NOMO-1 treated with DMSO at 0.1 percent for 48 hours (cell line): ENCODE measurements around the gene IFI30.

Source experiments
- DNase-seq: peaks from one replicate; lab custom pipeline; 2025; ENCODE audit not compliant: unreplicated experiment; lab: John Stamatoyannopoulos, UW

IFI30 gene

DNA sequence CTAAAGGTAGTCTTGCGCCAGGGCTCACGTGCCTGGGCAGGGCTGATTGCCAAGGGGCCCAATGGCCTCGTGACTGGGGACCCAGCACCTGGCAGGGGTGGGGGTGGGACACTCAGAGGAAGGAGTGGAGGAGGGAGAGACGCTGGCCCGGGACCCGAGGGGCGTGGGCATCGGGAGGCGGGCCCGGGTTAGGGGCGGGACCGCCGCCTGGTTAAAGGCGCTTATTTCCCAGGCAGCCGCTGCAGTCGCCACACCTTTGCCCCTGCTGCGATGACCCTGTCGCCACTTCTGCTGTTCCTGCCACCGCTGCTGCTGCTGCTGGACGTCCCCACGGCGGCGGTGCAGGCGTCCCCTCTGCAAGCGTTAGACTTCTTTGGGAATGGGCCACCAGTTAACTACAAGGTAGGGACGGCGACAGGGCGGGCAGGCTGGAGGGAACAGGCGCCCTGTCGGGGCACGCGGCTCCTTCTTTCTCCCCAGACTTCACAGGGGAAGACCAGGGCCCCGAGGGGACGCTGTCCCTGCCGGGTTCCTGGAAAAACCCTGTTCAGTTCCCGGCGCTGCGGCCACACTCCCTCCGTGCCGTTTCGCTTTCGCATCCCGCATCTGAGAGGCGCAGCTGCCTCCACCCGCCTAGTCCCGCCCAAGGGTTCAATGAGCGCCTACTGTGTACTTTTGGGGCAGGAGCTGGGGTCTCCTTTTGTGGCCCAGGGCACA lies at the start of gene IFI30:
Gene IFI30 (plus strand): TSS at position 242 of the 717 bp plus-strand sequence. CDS start 29 bp downstream, at position 271.
- peak; percentile 66 for DNase-seq

DNA sequence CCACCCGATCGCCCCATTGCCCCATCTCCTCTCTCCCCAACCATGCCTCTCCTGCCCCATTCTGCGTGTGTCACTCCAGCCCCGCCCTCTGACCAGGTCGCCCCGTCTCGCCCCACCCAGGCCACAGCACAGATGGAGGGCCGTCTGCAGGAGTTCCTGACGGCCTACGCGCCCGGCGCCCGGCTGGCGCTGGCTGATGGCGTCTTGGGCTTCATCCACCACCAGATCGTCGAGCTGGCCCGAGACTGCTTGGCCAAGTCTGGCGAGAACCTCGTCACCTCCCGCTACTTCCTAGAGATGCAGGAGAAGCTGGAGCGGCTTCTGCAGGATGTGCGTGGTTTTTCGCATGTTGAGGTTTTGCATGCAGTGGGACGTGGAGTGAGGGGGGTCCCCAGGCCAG lies 49.8 kb upstream of the IFI30 start:
- no peak for DNase-seq

DNA sequence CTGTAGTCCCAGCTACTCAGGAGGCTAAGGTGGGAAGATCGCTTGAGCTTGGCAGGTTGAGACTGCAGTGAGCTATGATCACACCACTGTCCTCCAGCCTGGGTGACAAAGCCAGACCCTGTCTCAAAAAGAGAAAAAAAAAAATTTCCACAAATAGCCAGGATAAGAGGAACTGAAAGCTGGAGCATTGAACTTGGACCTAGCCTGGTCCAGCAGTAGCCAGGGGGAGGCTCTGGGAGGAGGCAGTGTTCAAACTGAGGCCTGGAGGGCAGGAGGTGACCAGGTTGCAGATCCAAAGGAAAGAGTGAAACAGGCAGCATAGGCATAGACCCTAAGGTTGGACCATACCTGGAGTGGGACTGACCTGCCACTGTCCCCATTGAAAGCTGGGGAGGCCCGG lies 47.5 kb upstream of the IFI30 start:
- no peak for DNase-seq

DNA sequence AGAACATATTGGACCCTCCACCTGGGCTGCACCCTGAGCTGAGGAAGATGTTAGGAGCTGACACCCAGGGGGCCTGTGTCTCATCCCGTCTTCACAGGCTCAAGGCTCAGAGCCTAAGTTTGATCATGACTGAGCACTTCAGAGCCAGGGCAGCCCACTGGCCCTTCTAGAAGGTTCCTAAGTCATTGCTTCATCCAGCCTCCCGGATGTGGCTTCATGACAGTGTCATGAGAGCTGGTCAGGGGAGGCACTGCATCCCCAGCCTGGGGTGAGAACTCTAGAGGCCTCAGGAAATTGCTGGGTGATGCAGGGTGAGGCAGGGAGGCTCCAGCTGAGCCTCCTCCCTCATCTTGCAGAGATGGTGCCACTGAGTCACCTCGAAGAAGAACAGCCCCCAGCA lies 45.6 kb upstream of the IFI30 start:
- DNase-seq, result peak; percentile 61

DNA sequence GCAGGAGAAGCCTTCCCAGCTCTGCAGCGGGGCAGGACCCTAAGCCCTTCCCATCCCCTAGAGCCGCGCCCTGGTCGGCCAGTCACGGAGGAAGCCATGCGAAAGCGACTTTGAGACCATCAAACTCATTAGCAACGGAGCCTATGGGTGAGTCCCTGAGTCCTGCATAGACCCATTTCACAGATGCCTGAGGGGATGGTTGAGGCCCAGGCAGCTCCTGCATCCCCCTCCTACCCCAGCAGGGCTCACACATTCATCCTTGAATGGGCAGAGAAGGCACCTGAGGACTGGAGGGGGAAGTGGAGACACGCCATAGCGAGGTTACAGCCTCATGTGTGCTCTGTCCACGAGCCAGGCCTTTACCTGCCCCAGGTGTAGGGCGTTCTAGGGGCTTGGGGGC lies 44.8 kb upstream of the IFI30 start:
- DNase-seq, result no peak

DNA sequence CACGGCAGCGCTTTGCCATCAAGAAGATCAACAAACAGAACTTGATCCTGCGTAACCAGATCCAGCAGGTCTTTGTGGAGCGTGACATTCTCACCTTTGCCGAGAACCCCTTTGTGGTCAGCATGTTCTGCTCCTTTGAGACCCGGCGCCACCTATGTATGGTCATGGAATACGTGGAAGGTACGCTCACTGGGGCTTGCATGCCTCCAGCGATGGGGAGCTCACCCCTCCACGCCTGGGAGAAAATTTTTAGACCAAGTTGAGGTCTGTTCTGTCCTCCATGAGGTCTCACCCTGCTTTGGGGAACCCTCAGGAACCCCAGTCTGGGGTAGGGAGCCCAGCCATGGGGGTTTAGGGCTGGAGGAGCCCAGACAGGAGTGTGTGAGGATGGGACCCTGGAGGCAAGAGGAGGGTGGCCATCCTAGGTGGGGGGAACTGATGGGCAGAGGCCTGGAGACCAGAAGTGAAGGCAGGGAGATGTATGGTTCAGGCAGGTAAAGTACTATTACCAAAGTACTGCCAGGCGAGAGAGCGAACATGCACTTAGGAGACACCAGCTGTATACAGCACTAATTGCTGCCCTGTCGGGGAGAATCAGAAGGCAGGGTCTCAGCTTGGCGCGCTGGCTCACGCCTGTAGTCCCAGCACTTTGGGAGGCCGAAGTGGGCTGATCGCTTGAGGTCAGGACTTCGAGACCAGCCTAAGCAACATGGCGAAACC lies 42.9 kb upstream of the IFI30 start:
- DNase-seq, result no peak

DNA sequence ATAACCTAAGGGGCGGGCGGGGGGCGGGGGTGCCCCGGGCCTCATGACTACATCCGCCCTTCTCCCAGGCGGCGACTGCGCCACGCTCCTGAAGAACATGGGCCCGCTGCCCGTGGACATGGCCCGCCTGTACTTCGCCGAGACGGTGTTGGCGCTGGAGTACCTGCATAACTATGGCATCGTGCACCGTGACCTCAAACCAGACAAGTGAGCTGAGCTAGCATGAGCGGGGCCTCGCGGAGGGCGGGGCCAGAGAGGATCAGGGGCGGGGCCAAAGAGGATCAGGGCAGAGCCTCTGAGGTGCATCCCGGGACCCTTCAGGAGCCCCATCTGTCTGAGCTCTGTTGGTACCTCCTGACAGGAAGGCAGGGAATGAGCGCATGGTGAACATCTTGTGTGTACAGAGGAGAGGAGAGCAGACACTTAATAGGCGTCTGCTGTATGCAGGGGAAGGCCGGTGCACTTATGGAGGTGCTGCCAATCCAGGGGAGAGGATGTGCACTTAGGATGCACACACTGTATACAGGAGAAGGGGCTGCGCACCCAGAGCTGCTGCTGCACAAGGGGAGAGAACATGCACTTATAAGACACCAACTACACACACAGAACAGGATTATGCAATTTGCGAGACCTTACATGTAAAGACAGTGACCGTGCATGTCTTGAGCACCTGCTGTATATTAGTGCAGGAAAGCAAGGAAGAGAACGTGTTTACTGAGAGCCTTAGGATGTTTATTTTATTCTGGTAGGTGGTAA lies 41.6 kb upstream of the IFI30 start:
- no peak for DNase-seq

DNA sequence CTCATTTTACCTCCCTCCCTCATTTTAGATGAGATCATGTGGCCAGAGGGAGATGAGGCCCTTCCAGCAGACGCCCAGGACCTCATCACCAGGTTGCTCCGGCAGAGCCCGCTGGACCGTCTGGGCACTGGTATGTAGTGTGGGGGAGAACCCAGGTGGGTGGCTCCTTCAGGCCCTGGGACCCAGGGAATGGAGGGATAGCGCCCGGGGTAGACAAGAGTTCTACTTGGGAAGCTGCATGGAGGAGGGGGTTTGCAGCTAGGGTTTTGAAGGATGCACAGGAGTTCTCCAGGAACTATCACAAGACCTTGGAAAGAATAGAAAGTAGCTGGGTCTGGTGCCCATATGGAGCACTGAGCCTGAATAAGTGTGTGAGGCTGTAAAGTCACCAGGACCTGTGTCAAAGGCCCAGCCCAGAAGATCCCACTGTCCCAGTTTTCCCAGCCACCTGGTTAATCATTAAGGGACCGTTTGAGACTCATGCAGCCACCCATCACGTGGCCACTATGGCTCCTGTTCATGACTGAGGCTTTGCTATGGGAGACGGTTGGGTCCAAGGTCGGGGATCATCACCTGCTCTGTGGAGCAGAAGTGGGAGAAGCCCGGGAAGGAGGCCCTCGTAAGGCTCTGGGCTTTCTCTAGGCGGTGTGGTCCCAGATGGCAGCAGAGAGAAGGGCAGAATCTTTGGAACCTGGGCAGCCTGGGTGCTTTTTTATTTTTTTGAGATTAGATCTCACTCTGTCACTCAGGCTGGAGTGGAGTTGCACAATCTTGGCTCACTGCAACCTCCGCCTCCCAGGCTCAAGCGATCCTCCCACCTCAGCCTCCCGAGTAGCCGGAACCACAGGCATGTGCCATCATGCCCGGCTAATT lies 37.7 kb upstream of the IFI30 start:
- no peak for DNase-seq

DNA sequence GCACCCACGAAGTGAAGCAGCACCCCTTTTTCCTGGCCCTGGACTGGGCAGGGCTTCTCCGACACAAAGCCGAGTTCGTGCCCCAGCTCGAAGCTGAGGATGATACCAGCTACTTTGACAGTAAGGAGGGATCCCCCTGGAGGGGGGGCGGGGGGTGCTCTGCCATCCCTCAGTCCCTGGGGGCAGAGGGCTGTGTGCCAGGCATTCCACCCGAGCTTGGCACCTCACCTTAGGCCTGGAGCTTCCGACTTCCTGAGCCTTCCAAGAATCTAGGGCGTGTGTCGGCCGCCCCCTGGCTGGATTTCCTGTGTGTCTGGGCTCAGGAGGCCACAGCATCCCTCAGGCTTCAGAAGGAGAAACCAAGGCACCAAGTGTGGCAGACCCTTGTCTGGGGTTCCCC lies 36.4 kb upstream of the IFI30 start:
- no peak for DNase-seq

DNA sequence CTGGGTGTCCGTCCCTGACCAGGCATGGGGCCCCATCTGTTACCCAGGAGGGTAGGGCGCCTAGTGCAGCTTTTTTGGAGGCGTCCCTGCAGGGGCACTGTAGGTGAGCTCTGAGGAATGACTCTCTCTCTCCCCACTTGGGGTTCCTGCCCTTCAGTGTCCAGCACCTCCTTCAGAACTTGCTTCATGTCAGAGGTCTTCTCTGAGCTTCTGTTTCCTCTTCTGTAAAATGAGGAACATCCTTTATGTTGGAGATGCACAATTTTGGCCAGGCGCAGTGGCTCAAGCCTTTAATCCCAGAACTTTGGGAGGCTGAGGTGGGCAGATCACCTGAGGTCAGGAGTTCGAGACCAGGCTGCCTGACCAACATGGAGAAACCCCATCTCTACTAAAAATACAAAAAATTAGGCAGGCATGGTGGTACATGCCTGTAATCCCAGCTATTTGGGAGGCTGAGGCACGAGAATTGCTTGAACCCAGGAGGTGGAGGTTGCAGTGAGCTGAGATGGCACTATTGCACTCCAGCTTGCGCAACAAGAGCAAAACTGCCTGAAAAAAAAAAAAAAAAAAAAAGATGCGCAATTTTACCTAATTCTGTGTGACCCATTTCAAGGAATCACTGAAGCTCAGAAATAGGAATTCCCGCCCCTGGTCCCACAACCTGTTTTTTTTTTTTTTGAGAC lies 35.8 kb upstream of the IFI30 start:
- DNase-seq, result no peak

DNA sequence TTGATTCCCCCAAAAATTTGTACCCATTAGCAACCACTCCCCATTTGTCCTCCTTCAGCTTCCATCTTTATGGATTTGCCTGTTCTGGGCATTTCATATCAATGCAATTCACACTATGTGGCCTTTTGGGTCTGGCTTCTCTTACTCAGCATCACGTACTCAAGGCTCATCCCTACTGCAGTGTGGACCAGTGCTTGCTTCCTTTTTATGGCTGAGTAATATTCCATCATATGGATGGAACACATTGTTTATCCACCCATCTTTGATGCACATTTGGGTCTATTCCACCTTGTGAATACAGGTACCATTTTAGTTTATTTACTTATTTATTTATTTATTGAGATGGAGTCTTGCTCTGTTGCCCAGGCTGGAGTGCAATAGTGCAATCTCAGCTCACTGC lies 33.1 kb upstream of the IFI30 start:
- DNase-seq, result no peak

DNA sequence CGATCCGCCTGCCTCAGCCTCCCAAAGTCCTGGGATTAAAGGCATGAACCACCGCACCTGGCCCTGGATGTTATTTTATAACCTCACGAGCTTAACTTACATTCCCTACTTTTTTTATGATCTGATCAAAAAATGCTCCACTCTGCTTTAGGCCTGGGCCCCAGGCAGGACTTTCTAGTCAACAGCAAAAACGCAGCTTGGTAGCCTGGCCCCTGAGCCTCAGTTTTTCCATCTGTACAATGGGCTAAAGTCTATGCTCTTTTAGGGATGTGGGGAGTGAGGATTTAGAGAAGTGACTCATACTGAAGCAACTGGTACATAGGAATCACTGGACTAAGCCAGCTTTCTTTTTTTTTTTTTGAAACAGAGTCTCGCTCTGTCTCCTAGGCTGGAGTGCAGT lies 32.6 kb upstream of the IFI30 start:
- no peak for DNase-seq

DNA sequence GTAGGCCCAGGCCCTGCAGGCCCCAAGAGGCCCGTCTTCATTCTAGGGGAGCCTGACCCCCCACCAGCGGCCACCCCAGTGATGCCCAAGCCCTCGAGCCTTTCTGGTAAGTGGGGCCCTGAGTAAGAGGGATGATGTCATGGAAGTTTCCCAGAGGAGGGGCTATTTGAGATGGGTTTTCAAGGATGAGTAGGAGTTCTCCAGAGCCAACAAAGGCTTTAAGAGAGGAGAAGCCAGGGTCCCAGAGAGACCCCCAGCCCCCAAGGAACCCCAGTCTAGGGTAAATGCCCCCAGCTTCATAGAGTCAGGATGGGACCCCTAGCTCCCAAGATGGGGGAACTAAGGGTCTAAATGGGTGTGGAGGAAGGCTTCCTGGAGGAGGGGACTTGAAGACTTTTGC lies 29.7 kb upstream of the IFI30 start:
- no peak for DNase-seq

DNA sequence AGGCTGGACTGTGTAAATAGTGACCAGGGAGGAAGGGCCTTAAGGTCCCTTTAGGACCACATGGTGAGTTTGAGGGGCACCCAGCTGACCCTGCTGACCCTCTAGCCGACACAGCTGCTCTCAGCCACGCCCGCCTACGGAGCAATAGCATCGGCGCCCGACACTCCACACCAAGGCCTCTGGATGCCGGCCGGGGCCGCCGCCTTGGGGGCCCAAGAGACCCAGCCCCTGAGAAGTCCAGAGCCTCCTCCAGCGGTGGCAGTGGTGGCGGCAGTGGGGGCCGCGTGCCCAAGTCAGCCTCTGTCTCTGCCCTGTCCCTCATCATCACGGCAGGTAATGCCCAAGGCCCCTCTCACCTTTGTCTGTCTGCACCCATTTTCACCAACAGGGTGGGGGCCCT lies 29.3 kb upstream of the IFI30 start:
- no peak for DNase-seq

DNA sequence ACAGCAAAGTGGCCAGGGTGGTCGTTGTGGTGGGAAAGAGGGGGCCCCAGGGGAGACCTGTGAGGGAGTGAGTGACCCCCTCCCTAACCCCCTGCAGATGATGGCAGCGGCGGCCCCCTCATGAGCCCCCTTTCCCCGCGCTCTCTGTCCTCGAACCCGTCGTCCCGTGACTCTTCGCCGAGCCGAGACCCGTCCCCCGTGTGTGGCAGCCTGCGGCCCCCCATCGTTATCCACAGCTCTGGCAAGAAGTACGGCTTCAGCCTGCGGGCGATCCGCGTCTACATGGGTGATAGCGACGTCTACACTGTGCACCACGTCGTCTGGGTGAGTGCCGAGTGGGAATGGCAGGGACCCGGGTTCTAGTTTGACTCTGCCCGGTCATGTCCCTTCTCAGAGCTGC lies 28.7 kb upstream of the IFI30 start:
- DNase-seq, result no peak

DNA sequence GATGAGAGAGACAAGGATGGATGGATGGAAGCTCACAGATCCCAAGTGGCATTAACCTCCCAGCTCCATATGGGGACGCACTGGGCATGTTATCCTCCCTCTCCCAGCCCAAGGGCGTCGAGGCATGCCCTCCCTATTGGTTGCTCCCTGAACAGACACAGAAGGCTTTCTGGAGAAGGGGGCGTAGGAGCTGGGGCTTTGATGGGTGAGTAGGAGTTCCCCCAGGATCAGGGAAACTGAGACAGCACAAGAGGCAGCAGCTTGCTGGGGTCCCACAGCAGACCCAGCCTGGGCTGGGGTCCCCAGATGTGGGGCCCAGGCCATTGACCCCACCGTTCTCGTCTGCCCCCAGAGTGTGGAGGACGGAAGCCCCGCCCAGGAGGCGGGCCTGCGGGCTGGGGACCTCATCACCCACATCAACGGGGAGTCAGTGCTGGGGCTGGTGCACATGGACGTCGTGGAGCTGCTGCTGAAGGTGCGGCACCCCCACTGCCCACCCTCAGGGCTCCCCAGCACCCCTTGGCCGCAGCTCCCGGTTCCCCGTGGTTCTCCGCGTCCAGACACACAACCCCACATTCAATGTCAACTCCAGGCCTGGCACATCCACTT lies 28.1 kb upstream of the IFI30 start:
- no peak for DNase-seq

DNA sequence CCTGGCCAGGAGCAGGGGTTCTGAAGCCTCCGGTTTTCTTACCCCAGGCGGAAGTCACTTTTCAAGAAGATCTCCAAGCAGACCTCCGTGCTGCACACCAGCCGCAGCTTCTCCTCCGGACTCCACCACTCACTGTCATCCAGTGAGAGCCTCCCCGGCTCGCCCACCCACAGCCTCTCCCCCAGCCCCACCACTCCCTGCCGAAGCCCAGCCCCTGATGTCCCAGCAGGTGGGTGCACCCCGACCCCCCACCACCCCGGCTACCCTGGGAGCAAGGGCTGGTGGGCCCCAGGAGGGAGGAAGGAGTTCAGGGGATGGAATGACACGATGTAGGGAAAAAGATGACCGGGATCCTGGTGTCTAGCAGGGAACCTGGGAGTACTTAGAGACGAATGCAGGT lies 26.2 kb upstream of the IFI30 start:
- DNase-seq, result no peak

DNA sequence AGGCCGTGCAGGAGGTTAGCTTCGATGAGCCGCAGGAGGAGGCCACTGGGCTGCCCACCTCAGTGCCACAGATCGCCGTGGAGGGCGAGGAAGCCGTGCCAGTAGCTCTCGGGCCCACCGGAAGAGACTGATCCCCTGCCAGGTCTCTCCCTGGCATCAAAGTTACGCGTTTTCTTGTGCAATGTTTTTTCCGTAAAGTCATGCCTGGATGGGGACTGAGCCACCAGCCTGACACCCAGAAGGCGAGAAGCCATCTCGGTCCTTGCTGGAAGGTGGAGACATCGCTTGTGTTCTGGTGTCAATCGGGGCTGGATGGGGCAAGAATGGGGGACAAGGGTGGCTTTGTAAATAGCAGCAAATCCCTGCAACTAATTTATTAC lies 24.0 kb upstream of the IFI30 start:
- no peak for DNase-seq

DNA sequence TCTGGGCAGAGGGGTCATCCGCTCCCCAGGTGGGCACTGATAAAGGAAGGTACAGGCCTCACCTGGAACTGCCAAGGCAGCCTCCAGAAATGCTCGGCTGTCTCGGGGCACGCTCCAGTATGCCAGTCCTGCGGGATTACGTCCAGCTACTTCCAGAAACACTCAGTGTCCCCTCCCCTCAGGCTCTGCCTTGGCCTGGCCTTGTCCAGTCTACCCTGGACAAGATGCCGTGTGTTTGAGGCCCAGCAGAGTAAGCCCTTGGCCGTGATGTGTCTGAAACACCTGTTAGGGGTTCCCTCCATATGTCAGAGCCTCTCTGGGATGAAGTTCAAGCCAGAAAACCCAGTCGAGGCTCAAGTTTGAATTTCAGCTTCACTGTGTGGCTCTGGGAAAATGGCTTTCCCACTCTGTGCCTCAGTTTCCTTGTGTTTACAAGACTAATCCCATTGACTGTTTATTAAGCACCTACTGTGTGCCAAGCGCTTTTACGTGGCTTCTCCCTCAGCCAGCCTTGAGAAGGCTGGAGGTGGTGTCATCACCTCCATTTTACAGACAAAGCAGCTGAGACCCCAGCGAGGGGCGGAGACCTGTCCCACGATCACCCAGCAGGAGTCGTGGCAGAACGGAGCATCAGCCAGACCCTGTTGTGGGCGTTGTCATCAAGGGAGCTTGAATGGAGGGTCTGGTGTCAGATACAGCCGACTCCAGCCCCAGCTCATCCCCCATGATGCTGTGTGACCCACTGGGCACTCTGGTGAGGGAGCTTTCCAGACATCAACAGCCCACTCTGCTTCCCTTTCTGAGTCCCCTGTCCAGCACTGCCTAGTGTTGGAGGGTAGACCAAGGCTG lies 22.6 kb upstream of the IFI30 start:
- no peak for DNase-seq
